GM12864 (cell line): ENCODE data around the gene ZNF384.

Source experiments
- DNase-seq: peaks from one replicate; pipeline ENCODE4 v3.0.0-alpha.2; 2011; ENCODE audit warnings: low read depth
- H3K4me3 ChIP-seq: 2 replicates; pipeline ENCODE4 v1.5.1; 2011; ENCODE audit warnings: mild to moderate bottlenecking, low read depth, low read length, control low read depth
- CTCF ChIP-seq: IDR thresholded peaks from 2 replicates; pipeline ENCODE4 v1.5.1; 2011; ENCODE audit warnings: low read depth, mild to moderate bottlenecking, moderate library complexity, low read length, control low read depth, inconsistent platforms; ENCODE audit errors: missing control alignments

Gene ZNF384

GRCh38 chr12:6666211-6666610 lies 23.0 kb downstream of the ZNF384 start:
- no peak for TF ChIP-seq CTCF
- DNase-seq, result no peak
- H3K4me3 ChIP-seq, result no peak overlapping the region

GRCh38 chr12:6664902-6665301 lies 24.3 kb downstream of the ZNF384 start:
- DNase-seq, result no peak
- no peak overlapping the region for H3K4me3 ChIP-seq
- TF ChIP-seq CTCF, result no peak

GRCh38 chr12:6662906-6663742 lies 26.1 kb downstream of the ZNF384 start, which contains the start of gene ING4:
Gene ING4, minus strand, starts transcription at chr12:6663119. Its CDS starts 18 bp downstream, at chr12:6663101.
- peak within 1 kb of the TSS; percentile 83 for H3K4me3 ChIP-seq
- no peak for TF ChIP-seq CTCF
- DNase-seq, result peak; percentile 99

GRCh38 chr12:6662602-6662905 lies 26.6 kb downstream of the ZNF384 start:
- no peak for DNase-seq
- TF ChIP-seq CTCF, result no peak
- H3K4me3 ChIP-seq, result peak overlapping the region; percentile 83

- H3K4me3 ChIP-seq, result no peak overlapping the region
- DNase-seq, result no peak
- no peak for TF ChIP-seq CTCF
Measured at GRCh38 chr12:6653987-6654386, 35.2 kb downstream of the ZNF384 start.

- H3K4me3 ChIP-seq, result no peak overlapping the region
- no peak for TF ChIP-seq CTCF
- DNase-seq, result no peak
Measured at GRCh38 chr12:6653342-6653741, 35.8 kb downstream of the ZNF384 start.

- no peak for DNase-seq
- no peak overlapping the region for H3K4me3 ChIP-seq
- TF ChIP-seq CTCF, result no peak
Measured at GRCh38 chr12:6652391-6652790, 36.8 kb downstream of the ZNF384 start.
